HL-60/S4 treated with retinoic acid at 250 ng/mL for 4 days and 3 days (cell line): ENCODE data around the gene PCDHB11.
"Not testable (repeated sequence)": the region's sequence is repeated elsewhere in the genome, so short reads cannot be mapped to it uniquely, and the experiment has no call there.

ENCODE experiments used
- in situ Hi-C: fragments of 300-500 bp; cut with MboI; formaldehyde crosslinking; loops from 2 replicates; pipeline ENCODE4 v1.7.0; 2022; ENCODE audit warnings: low sequenced_read_pairs

Gene PCDHB11

DNA sequence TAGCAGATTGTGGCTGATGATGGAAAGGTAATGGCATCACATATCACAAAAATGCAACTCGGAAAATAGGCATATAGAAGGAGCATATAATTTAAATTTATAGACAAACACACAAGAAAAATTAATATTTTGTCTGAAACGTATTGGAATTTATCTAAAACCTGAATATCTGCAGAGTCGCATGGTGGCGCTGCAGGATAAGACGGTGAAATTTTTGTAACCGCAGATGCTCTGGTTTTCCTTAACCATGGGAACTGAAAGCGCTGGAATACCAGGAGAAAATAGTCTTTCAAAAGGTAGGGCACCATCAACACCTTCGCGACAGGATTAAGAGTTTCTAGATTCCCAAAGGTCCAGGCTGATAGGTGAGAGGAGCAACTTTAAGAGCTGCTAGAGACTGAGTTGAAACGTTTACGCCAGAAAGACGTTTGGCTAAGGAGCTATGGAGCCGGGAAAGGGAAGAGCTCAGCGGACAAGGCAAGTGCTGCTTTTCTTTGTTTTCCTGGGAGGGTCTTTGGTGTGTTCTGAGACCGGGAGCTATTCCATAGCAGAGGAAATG lies 34.8 kb downstream of the PCDHB11 start:
- in situ Hi-C loops = no loop called here

DNA sequence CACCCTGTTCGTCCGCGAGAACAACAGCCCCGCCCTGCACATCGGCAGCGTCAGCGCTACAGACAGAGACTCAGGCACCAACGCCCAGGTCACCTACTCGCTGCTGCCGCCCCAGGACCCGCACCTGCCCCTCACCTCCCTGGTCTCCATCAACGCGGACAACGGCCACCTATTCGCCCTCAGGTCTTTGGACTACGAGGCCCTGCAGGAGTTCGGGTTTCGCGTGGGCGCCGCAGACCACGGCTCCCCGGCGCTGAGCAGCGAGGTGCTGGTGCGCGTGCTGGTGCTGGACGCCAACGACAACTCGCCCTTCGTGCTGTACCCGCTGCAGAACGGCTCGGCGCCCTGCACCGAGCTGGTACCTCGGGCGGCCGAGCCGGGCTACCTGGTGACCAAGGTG lies 36.5 kb downstream of the PCDHB11 start:
- in situ Hi-C loops = not testable (repeated sequence)

- in situ Hi-C loops = no loop called here
Measured at GRCh38 chr5:141236516-141237313, 37.3 kb downstream of the PCDHB11 start.

DNA sequence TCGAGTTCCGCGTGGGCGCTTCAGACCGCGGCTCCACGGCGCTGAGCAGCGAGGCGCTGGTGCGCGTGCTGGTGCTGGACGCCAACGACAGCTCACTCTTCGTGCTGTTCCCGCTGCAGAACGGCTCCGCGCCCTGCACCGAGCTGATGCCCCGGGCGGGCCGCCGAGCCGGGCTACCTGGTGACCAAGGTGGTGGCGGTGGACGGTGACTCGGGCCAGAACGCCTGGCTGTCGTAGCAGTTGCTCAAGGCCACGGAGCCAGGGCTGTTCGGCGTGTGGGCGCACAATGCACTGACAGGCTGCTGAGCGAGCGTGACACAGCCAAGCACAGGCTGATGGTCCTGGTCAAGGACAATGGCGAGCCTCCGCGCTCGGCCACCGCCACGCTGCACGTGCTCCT lies 42.1 kb downstream of the PCDHB11 start:
- in situ Hi-C loops = no loop called here

DNA sequence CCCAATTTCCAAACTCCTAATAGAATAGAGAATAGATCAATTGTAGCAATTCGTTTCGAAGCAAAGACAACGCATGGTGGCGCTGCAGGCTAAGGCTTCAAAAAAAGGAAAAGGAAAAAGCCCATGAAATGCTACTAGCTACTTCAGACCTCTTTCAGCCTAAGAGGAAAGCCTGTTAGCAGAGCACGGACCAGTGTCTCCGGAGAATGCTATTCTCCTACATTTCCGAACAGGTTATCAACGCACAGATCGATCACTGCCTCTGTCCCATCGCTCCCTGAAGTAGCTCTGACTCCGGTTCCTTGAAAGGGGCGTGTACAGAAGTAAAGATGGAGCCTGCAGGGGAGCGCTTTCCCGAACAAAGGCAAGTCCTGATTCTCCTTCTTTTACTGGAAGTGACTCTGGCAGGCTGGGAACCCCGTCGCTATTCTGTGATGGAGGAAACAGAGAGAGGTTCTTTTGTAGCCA lies 45.9 kb downstream of the PCDHB11 start, which contains the start of gene PCDHB15:
PCDHB15 (plus strand) TSS at position 146 of the 468 bp plus-strand sequence; CDS start at position 330, 184 bp downstream.
- in situ Hi-C loops = no loop called here

DNA sequence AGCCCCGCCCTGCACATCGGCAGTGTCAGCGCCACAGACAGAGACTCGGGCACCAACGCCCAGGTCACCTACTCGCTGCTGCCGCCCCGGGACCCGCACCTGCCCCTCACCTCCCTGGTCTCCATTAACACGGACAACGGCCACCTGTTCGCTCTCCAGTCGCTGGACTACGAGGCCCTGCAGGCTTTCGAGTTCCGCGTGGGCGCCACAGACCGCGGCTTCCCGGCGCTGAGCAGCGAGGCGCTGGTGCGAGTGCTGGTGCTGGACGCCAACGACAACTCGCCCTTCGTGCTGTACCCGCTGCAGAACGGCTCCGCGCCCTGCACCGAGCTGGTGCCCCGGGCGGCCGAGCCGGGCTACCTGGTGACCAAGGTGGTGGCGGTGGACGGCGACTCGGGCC lies 47.5 kb downstream of the PCDHB11 start:
- in situ Hi-C loops = not testable (repeated sequence)

GRCh38 chr5:141247434-141247833 lies 48.0 kb downstream of the PCDHB11 start:
- in situ Hi-C loops = not testable (repeated sequence)

DNA sequence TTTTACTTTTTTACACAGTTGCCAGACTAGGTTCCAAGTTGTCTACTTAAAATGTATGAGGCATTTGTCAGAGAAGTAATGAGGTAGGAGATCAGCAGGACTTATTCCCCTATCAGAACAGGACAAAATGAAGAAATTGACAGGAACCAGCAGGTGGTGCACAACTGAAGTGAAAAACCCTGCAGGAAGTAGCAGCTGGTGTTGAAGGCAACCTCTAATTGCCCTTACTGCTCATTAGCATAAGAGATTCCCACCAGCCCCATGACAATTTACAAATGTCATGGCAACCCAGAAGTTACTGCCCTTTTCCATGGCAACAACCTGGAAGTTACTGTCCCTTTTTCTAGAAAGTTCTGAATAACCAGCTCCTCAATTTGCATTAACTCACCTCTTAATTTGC lies 51.1 kb downstream of the PCDHB11 start:
- in situ Hi-C loops = no loop called here
